Measurements from ENCODE around the gene THEM5. TPM values are rescaled to one million over a fixed set of nuclear protein-coding genes. Genes with fewer than 3 reads are reported as not detected.

Gene THEM5
- total RNA-seq, 1 experiment from 2014 or later, result not detected

DNA sequence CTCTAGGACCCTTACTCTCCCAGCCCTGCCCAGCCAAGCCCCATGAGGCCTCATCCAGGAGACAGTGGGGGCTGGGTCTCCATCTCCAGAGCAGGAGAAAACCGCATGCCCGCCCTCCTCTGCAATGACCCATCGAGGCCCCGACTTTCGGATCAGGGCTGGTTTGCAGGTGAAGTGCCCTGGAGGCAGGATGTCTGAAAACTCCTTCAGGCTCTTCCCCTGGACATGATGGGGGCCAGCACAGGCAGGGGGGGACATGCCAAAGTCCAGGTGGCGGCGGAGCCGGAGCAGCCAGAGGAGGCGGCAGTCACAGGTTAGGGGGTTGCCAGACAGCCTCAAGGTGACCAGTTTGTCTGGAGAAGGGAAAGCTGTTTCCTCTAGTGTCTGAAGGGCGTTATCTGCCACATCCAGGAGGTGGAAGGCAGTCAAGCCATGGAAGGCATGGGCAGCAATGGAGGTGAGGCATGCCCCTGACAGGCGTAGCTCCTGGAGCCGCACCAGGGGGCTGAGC is 52.1 kb downstream of the THEM5 start:
- no peak for DNase-seq (ENCODE audit: low read depth)

GRCh38 chr1:151800830-151801229 is 52.7 kb downstream of the THEM5 start:
- DNase-seq (ENCODE audit: low read depth), result no peak

- DNase-seq (ENCODE audit: low read depth), result no peak
Observed at GRCh38 chr1:151799179-151800022, 54.1 kb downstream of the THEM5 start.

GRCh38 chr1:151798571-151798970 is 54.9 kb downstream of the THEM5 start:
- no peak for DNase-seq (ENCODE audit: low read depth)

Other genes with a start within 250 kb of the THEM5 start
- gene SNX27, start 241.7 kb downstream of the THEM5 start, total RNA-seq (2014; rRNA removed; shearing (Covaris generic)), result 13.2 and 25.3 TPM in 2 replicates
- 0.11 TPM in 1 of 2 replicates, not detected in the other for gene CELF3, start 136.9 kb downstream of the THEM5 start, total RNA-seq (2014; rRNA removed; shearing (Covaris generic))
- not detected in 2 replicates for gene RIIAD1, start 132.2 kb downstream of the THEM5 start, total RNA-seq (2014; rRNA removed; shearing (Covaris generic))
- 197 and 249 TPM in 2 replicates for gene MRPL9, start 90.2 kb downstream of the THEM5 start, total RNA-seq (2014; rRNA removed; shearing (Covaris generic))
- 12.6 and 13.8 TPM in 2 replicates for gene TDRKH, start 63.2 kb downstream of the THEM5 start, total RNA-seq (2014; rRNA removed; shearing (Covaris generic))
- not detected in 2 replicates for gene LINGO4, start 48.3 kb downstream of the THEM5 start, total RNA-seq (2014; rRNA removed; shearing (Covaris generic))
- gene RORC, start 21.9 kb downstream of the THEM5 start, total RNA-seq (2014; rRNA removed; shearing (Covaris generic)), result not detected in 2 replicates
- not detected in 2 replicates for gene C2CD4D, start 13.9 kb downstream of the THEM5 start, total RNA-seq (2014; rRNA removed; shearing (Covaris generic))
- 15.1 and 31.0 TPM in 2 replicates for gene THEM4, start 55.8 kb upstream of the THEM5 start, total RNA-seq (2014; rRNA removed; shearing (Covaris generic))
- 68.5 and 77.3 TPM in 2 replicates for gene S100A10, start 140.1 kb upstream of the THEM5 start, total RNA-seq (2014; rRNA removed; shearing (Covaris generic))
- gene S100A11, start 183.3 kb upstream of the THEM5 start, total RNA-seq (2014; rRNA removed; shearing (Covaris generic)), result 289 and 308 TPM in 2 replicates
- gene TCHHL1, start 235.4 kb upstream of the THEM5 start, total RNA-seq (2014; rRNA removed; shearing (Covaris generic)), result not detected in 2 replicates

All from Daoy (cell line).